Right lobe of liver (tissue), 6 donors: Measurements from ENCODE around the gene MTG1. TPM values are rescaled to one million over a fixed set of nuclear protein-coding genes. Genes with fewer than 3 reads are reported as not detected.

Experiments used
- ATAC-seq, 4 donors: fragments of 200-7000 bp; cut with Tn5 transposase; one replicate each; pipeline ENCODE4 v1.9.1; 2020; ENCODE audit warnings: mild to moderate bottlenecking in 4 of 4, moderate library complexity in 4 of 4
- DNase-seq, 3 donors: peaks; one replicate each; pipeline ENCODE4 v3.0.0-alpha.2; 2020
- H3K27ac ChIP-seq, 3 donors: fragments of 200-600 bp; one replicate each; pipeline ENCODE4 v1.8.0; 2022
- H3K27me3 ChIP-seq, 2 donors: fragments of 200-600 bp; one replicate each; pipeline ENCODE4 v1.8.0; 2022
- H3K36me3 ChIP-seq, 4 donors: fragments of 200-600 bp; sonication (generic) in 1 of 4; one replicate each; pipeline versions ENCODE4 v1.5.1 to v1.8.0; 2017 to 2022; ENCODE audit warnings: control low read depth in 1 of 4
- H3K4me1 ChIP-seq, 4 donors: fragments of 200-600 bp; sonication (generic) in 1 of 4; one replicate each; pipeline versions ENCODE4 v1.5.1 to v1.8.0; 2017 to 2022; ENCODE audit warnings: control low read depth in 1 of 4
- H3K4me3 ChIP-seq, 3 donors: fragments of 200-600 bp; one replicate each; pipeline ENCODE4 v1.8.0; 2022
- H3K9me3 ChIP-seq, 4 donors: fragments of 200-600 bp; sonication (generic) in 1 of 4; one replicate each; pipeline versions ENCODE4 v1.5.1 to v1.8.0; 2017 to 2022; ENCODE audit warnings: control low read depth in 1 of 4
- CTCF ChIP-seq, 4 donors: fragments of 200-600 bp in 3 of 4; fragments of 450-650 bp in 1 of 4; IDR thresholded peaks; one replicate each; pipeline versions ENCODE4 v1.5.1 to v1.8.0; 2016 to 2022; ENCODE audit warnings: antibody characterized with exemption in 4 of 4, mild to moderate bottlenecking in 2 of 4
- POLR2A ChIP-seq: fragments of 450-650 bp; IDR thresholded peaks from one replicate; pipeline ENCODE4 v1.6.1; 2017; ENCODE audit warnings: antibody characterized with exemption, mild to moderate bottlenecking
- WGBS: methylation state at CpG from one replicate; pipeline ENCODE4 v1.1.6; 2018; ENCODE audit warnings: low coverage, low lambda C conversion rate; ENCODE audit not compliant: insufficient coverage; ENCODE audit errors: missing lambda C conversion rate; 5-methylcytosine and 5-hydroxymethylcytosine counted together
- intact Hi-C, 2 donors: fragments of 100-400 bp; cut with DNase I; formaldehyde crosslinking; loops; one replicate each; pipeline versions ENCODE4 v1.11.2 to v1.14.1; 2022
- total RNA-seq, 6 experiments: library from RNA; depleted of rRNA in 2 of 6; stranded (reverse); fragments of >200 nt in 2 of 6; fragmentation: NEBNext Ultra II Directional in 3 of 6; extraction: Animal tissue kit (Norgen Biotek cat#: 25700) in 3 of 6; gene quantifications; one replicate each; pipeline versions ENCODE4 v1.1.0 to v1.2.4, GENCODE V29; 2016 to 2023
- donor health status: DM: no; HTN: yes; CAD: no.
- donor health status: DM: no; HTN: no; CAD: no.
- donor health status: DM: no; HTN: no; CAD: no.
- donor health status: DM: no; HTN: yes; CAD: no.
- donor health status: DM: no; HTN: yes; CAD: no.

The MTG1 gene
- total RNA-seq, 6 experiments from 2014 or later = 25.1 to 45.7 (median 34.5) TPM

GRCh38 chr10:133451346-133451745, 57.4 kb downstream of the MTG1 start:
- H3K4me3 ChIP-seq = no peak overlapping the region
- TF ChIP-seq POLR2A (no peak), CTCF (IDR thresholded peaks at IDR 0.05) (no peak)
- H3K4me1 ChIP-seq = no peaks in the 10 kb centered on the region
- no peak overlapping the region for H3K27ac ChIP-seq
- no peaks in the 10 kb centered on the region for H3K36me3 ChIP-seq
- no peak for ATAC-seq
- H3K9me3 ChIP-seq = peaks cover 0 to 18% (median 5%) of the 10 kb centered on the region in 4 donors
- no peaks in the 10 kb centered on the region for H3K27me3 ChIP-seq
- intact Hi-C loops = no loop called here
- no peak for DNase-seq
- 45% methylated on average over 4 of the region's 4 CpGs for whole genome bisulfite sequencing

- WGBS = 83% methylated on average over 4 of the region's 4 CpGs
- ATAC-seq = no peak
- TF ChIP-seq POLR2A = no peak
- no peaks in the 10 kb centered on the region for H3K36me3 ChIP-seq
- H3K4me3 ChIP-seq = no peak overlapping the region
- no peaks in the 10 kb centered on the region for H3K27me3 ChIP-seq
- H3K4me1 ChIP-seq = no peaks in the 10 kb centered on the region
- H3K9me3 ChIP-seq = peaks cover 0 to 17% (median 2%) of the 10 kb centered on the region in 4 donors
- no peak overlapping the region for H3K27ac ChIP-seq
- intact Hi-C loops = no loop called here
- no peak for DNase-seq
Measured at GRCh38 chr10:133452453-133452852, 58.5 kb downstream of the MTG1 start.

GRCh38 chr10:133453516-133454203, 59.7 kb downstream of the MTG1 start, which contains the start of gene SCART1:
SCART1 (plus strand) TSS chr10:133453945; CDS start chr10:133453998, 53 bp downstream.
- TF ChIP-seq POLR2A = no peak
- TF ChIP-seq CTCF (IDR thresholded peaks at IDR 0.05) = no peak
- 83% methylated on average over 1 of the region's 11 CpGs for WGBS
- no peak within 1 kb of the TSS for H3K4me3 ChIP-seq
- no peaks in the 10 kb centered on the region for H3K27me3 ChIP-seq
- H3K4me1 ChIP-seq = no peaks in the 10 kb centered on the region
- no peak for ATAC-seq
- peaks cover 0 to 5% (median 0%) of the 10 kb centered on the region in 4 donors for H3K9me3 ChIP-seq
- intact Hi-C loops = no loop called here
- peak in 1 of 3 donors; percentile 39 for DNase-seq
- H3K27ac ChIP-seq = no peak within 1 kb of the TSS
- no peaks in the 10 kb centered on the region for H3K36me3 ChIP-seq

- 73% methylated on average over 4 of the region's 10 CpGs for WGBS
- Histone ChIP-seq H3K27ac (no peak overlapping the region), H3K36me3 (no peaks in the 10 kb centered on the region), H3K4me3 (no peak overlapping the region), H3K4me1 (no peaks in the 10 kb centered on the region), H3K27me3 (no peaks in the 10 kb centered on the region), H3K9me3 (no peaks in the 10 kb centered on the region)
- ATAC-seq = no peak
- intact Hi-C loops = no loop called here
- DNase-seq = peak in 2 of 3 donors; percentile 20 to 37
- TF ChIP-seq POLR2A (no peak), CTCF (IDR thresholded peaks at IDR 0.05) (no peak)
Measured at GRCh38 chr10:133454204-133454893, 60.4 kb downstream of the MTG1 start.

- no peak for DNase-seq
- TF ChIP-seq CTCF (IDR thresholded peaks at IDR 0.05) = no peak
- TF ChIP-seq POLR2A = no peak
- Histone ChIP-seq H3K9me3 (no peaks in the 10 kb centered on the region), H3K27me3 (no peaks in the 10 kb centered on the region), H3K36me3 (no peaks in the 10 kb centered on the region), H3K4me3 (no peak overlapping the region), H3K27ac (no peak overlapping the region), H3K4me1 (no peaks in the 10 kb centered on the region)
- ATAC-seq = peak in 1 of 4 donors; percentile 7
- intact Hi-C loops = no loop called here
- 53% methylated on average over 4 of the region's 5 CpGs for WGBS
Measured at GRCh38 chr10:133455196-133455595, 61.2 kb downstream of the MTG1 start.
